LNCaP clone FGC (cell line): ENCODE measurements around the gene SOX8.

Experiments
- DNase-seq: peaks from one replicate; pipeline ENCODE4 v3.0.0-alpha.2; 2011; ENCODE audit warnings: low read depth
- H3K4me3 ChIP-seq: 2 replicates; pipeline ENCODE4 v1.5.1; 2011; ENCODE audit warnings: mild to moderate bottlenecking, low read depth, low read length, control low read depth
- TF ChIP-seq, protein P1 (sequence below): IDR thresholded peaks from 2 replicates; pipeline ENCODE4 v1.5.1; 2012; ENCODE audit warnings: mild to moderate bottlenecking; ENCODE audit not compliant: control insufficient read depth, insufficient read depth; ENCODE audit errors: extremely low read depth

The SOX8 gene

GRCh38 chr16:993731-994130, 12.2 kb downstream of the SOX8 start:
- no peak overlapping the region for H3K4me3 ChIP-seq
- TF ChIP-seq, protein P1, sequence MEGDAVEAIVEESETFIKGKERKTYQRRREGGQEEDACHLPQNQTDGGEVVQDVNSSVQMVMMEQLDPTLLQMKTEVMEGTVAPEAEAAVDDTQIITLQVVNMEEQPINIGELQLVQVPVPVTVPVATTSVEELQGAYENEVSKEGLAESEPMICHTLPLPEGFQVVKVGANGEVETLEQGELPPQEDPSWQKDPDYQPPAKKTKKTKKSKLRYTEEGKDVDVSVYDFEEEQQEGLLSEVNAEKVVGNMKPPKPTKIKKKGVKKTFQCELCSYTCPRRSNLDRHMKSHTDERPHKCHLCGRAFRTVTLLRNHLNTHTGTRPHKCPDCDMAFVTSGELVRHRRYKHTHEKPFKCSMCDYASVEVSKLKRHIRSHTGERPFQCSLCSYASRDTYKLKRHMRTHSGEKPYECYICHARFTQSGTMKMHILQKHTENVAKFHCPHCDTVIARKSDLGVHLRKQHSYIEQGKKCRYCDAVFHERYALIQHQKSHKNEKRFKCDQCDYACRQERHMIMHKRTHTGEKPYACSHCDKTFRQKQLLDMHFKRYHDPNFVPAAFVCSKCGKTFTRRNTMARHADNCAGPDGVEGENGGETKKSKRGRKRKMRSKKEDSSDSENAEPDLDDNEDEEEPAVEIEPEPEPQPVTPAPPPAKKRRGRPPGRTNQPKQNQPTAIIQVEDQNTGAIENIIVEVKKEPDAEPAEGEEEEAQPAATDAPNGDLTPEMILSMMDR: no peak

DNA sequence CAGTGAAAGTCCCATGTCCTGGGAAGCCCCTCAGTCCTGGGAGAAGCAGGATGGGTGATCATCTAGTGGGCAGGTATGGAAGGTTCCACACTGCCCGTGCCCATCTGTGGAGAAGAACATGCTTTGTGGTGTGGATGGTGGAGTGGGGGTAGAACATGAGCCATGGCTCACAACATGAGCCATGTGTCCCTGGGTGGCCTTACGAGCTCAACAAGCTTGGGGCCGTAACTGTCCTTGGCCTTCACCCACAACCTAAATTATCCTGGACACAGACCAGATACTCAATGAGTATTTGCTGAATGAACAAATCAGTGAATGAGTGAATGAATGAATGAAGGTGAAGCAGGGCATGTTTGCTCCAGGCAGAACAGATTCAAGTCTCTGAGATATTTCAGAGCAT, 13.5 kb downstream of the SOX8 start:
- TF ChIP-seq, protein P1: no peak
- no peak for DNase-seq
- H3K4me3 ChIP-seq: no peak overlapping the region

More at GRCh38 chr16:993731-994130, 12.2 kb downstream of the SOX8 start:
- no peak for DNase-seq

GRCh38 chr16:995783-996182, 14.2 kb downstream of the SOX8 start:
- H3K4me3 ChIP-seq: no peak overlapping the region
- TF ChIP-seq, protein P1: no peak
- no peak for DNase-seq

- no peak overlapping the region for H3K4me3 ChIP-seq
- TF ChIP-seq, protein P1: no peak
- no peak for DNase-seq
Observed at GRCh38 chr16:996681-997080, 15.1 kb downstream of the SOX8 start.

DNA sequence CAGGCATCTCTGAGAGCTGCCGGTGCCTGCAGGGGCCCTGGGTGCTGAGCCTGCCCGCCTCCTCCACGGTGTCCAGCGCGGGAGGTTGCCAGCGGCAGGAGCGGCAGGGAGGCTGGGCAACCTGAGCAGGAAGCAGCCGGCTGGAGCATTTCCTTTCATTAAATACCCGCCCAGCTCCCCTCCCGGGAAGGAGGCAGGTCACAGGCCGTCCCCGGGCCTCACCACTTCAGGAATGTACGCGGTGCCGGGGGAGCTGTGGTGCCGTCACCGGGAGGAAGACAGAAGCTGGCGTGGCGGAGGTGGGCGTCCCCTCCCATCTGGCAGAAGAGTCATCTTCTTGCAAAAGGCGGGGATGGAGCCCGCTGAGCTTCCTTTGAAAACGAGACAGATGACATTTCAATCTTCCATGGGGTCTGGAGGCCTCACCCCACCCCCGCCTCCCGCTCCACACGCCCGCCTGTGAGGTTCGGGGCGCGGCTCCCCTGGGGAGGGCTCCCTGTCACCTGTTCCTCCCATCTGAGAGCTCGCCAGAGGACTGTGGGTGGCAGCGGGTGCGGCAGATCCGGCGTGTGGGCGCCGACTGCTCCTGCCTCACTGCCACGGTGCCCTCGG, 16.0 kb downstream of the SOX8 start:
- no peak for DNase-seq
- H3K4me3 ChIP-seq: no peak overlapping the region
- TF ChIP-seq, protein P1: no peak

- H3K4me3 ChIP-seq: no peak overlapping the region
- no peak for DNase-seq
- TF ChIP-seq, protein P1: no peak
Observed at GRCh38 chr16:998211-998610, 16.6 kb downstream of the SOX8 start.

DNA sequence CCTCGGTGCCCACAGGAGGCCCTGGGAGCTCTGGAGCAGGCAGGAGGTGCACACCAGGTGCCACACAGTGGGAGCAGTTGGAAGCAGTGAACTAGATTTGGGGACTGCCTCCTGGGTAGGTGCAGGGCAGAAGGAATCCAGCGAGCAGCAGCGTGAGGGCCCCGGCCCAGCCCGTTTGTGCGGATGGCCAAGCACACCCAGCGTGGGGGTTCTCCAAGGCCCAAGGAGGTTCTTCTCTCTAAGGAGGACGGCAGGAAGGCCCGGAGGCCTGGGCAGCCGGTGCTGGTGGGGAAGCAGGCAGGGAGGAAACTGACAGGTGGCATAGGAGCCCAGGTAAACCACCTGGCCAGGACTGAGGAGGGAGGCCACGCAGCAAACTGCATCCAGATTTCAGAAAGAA, 17.0 kb downstream of the SOX8 start:
- H3K4me3 ChIP-seq: no peak overlapping the region
- TF ChIP-seq, protein P1: no peak
- no peak for DNase-seq
